IPS-20b (cell line): Measurements from ENCODE around the gene PEG3.
A peak's percentile ranks its signal among the peaks of the same experiment; 100 is the strongest.

Experiments used
- H3K27ac ChIP-seq: one replicate; pipeline ENCODE4 v1.5.1; 2013; ENCODE audit warnings: low read length
- H3K27me3 ChIP-seq: 2 replicates; pipeline ENCODE4 v1.6.1; 2013; ENCODE audit warnings: mild to moderate bottlenecking, low read length, inconsistent platforms; ENCODE audit not compliant: insufficient read depth
- H3K36me3 ChIP-seq: 2 replicates; pipeline ENCODE4 v1.6.1; 2013; ENCODE audit warnings: low read depth, mild to moderate bottlenecking, inconsistent platforms, low read length, moderate library complexity; ENCODE audit not compliant: insufficient read depth
- H3K4me1 ChIP-seq: 2 replicates; pipeline ENCODE4 v1.6.1; 2013; ENCODE audit warnings: mild to moderate bottlenecking, control low read depth, inconsistent platforms, low read length, moderate library complexity; ENCODE audit not compliant: insufficient read depth
- H3K4me3 ChIP-seq: 2 replicates; pipeline ENCODE4 v1.5.1; 2013; ENCODE audit warnings: mild to moderate bottlenecking, low read length, inconsistent platforms
- H3K9ac ChIP-seq: 2 replicates; pipeline ENCODE4 v1.6.1; 2013; ENCODE audit warnings: low read depth, mild to moderate bottlenecking, inconsistent platforms, low read length, moderate library complexity
- H3K9me3 ChIP-seq: 2 replicates; pipeline ENCODE4 v1.6.1; 2013; ENCODE audit warnings: mild to moderate bottlenecking, low read depth, low read length, inconsistent platforms; ENCODE audit not compliant: insufficient read depth

PEG3 gene

GRCh38 chr19:56838024-56838908 is 2.3 kb downstream of the PEG3 start:
- H3K9me3 ChIP-seq: peaks cover 96% of the 10 kb centered on the region
- no peak overlapping the region for H3K4me3 ChIP-seq

GRCh38 chr19:56837492-56838023 is 3.0 kb downstream of the PEG3 start:
- Histone ChIP-seq H3K4me3 (no peak overlapping the region), H3K27ac (no peak overlapping the region), H3K9ac (no peak overlapping the region), H3K4me1 (no peaks in the 10 kb centered on the region), H3K9me3 (peaks cover 96% of the 10 kb centered on the region), H3K27me3 (no peaks in the 10 kb centered on the region), H3K36me3 (no peaks in the 10 kb centered on the region)

More at GRCh38 chr19:56838024-56838908, 2.3 kb downstream of the PEG3 start:
- Histone ChIP-seq H3K27ac (no peak overlapping the region), H3K9ac (no peak overlapping the region), H3K27me3 (no peaks in the 10 kb centered on the region), H3K36me3 (no peaks in the 10 kb centered on the region), H3K4me1 (no peaks in the 10 kb centered on the region)

DNA sequence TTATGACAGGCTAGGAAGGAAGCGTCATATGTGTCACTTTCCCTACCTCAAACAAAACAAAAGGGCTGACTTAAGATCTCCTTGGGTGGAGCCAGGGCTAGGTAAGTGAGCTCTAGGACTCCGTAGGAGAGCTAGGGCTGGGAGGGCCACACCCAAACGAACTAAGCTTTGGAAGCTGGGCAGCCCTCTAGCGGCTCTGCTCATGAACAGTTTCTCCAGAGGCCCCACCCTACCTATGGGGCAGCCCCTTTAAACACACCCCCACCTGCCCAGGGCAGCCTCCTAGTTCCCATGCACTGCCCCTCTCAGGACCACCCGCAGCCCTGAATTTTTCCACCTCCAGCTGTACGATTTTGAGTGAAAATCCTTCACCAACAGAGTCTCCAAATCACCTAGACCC is 3.5 kb downstream of the PEG3 start:
- Histone ChIP-seq H3K9ac (no peak overlapping the region), H3K27me3 (no peaks in the 10 kb centered on the region), H3K4me3 (no peak overlapping the region), H3K4me1 (no peaks in the 10 kb centered on the region), H3K36me3 (no peaks in the 10 kb centered on the region), H3K9me3 (peaks cover 96% of the 10 kb centered on the region), H3K27ac (no peak overlapping the region)

DNA sequence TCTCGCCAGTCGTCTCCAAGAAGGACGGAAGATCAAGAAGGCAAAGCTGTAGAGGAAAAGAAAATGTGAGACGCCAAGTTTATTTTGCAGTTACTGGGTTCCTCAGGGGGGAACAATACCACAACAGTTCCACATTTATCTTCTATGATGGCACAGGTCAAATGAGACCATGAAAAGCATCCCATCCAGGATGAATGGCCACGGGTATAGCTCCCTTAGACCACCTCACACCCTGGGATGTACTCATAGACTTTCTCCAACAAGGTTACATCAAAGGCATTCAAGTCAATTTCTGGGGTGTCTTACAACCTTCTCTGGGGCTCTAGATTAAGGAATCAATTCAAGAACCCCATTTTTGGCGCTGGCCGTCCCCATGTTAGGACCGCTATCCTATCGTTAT is 4.5 kb downstream of the PEG3 start:
- H3K4me1 ChIP-seq: no peaks in the 10 kb centered on the region
- no peak overlapping the region for H3K9ac ChIP-seq
- no peaks in the 10 kb centered on the region for H3K36me3 ChIP-seq
- H3K27ac ChIP-seq: no peak overlapping the region
- H3K27me3 ChIP-seq: no peaks in the 10 kb centered on the region
- peaks cover 96% of the 10 kb centered on the region for H3K9me3 ChIP-seq
- no peak overlapping the region for H3K4me3 ChIP-seq

- Histone ChIP-seq H3K4me3 (no peak overlapping the region), H3K36me3 (no peaks in the 10 kb centered on the region), H3K9ac (no peak overlapping the region), H3K27ac (no peak overlapping the region), H3K4me1 (no peaks in the 10 kb centered on the region), H3K9me3 (peaks cover 94% of the 10 kb centered on the region), H3K27me3 (no peaks in the 10 kb centered on the region)
Observed at GRCh38 chr19:56835401-56835800, 5.1 kb downstream of the PEG3 start.

GRCh38 chr19:56834564-56835375 is 5.8 kb downstream of the PEG3 start:
- Histone ChIP-seq H3K4me1 (no peaks in the 10 kb centered on the region), H3K27ac (no peak overlapping the region), H3K9ac (no peak overlapping the region), H3K9me3 (peaks cover 98% of the 10 kb centered on the region), H3K27me3 (no peaks in the 10 kb centered on the region), H3K36me3 (no peaks in the 10 kb centered on the region), H3K4me3 (no peak overlapping the region)

DNA sequence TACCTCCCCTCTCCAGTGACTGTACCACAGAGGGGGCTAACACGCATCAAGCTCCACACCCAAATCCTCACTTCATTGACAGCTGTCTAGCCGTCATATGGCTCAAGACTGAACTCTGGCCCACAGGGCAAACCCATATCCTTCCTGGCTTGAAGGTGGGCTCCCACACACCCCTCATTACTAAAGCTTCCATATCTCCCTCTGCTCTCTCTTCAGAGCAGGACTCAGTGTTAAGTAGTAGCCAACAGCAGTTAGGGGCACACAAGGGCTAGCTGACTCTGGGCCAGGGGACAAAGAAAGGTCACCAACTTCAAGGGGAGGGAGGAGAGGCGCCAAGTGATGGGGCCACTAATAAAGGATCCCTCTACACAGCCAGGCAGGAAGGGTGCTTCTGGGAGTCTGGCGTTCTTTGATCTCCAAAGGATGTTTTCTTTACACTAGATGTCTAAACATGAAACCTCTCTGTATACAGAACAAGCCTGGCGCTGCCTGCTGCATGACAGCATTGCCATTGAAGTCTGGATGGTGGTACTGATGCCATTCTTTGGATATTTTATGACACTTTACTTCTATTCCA is 8.1 kb downstream of the PEG3 start:
- Histone ChIP-seq H3K4me1 (no peaks in the 10 kb centered on the region), H3K9me3 (peaks cover 96% of the 10 kb centered on the region), H3K9ac (no peak overlapping the region), H3K36me3 (no peaks in the 10 kb centered on the region), H3K4me3 (peak overlapping the region; percentile 9; the same call in 1 of the 2 replicates), H3K27ac (no peak overlapping the region), H3K27me3 (no peaks in the 10 kb centered on the region)

DNA sequence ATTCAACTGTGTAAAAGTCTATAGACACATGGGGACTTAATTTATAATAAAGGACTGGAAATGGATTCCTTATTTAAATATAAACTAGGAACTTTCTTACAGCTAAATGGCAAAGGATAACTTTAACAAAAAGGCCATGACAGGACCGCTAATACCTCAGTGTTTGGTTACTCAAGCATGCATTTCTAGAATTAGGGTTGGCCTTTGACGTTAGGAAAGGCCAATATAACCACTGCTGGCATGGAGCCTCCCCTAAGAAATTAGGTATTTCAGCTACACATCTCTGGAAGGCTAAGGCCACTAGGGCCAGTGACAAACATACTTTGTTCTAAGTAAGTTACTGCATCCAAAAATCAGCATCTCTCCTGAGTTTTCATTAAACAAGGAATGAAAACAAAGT is 9.3 kb downstream of the PEG3 start:
- H3K36me3 ChIP-seq: no peaks in the 10 kb centered on the region
- H3K27me3 ChIP-seq: no peaks in the 10 kb centered on the region
- H3K9me3 ChIP-seq: peaks cover 96% of the 10 kb centered on the region
- H3K27ac ChIP-seq: no peak overlapping the region
- H3K4me3 ChIP-seq: no peak overlapping the region
- no peaks in the 10 kb centered on the region for H3K4me1 ChIP-seq
- H3K9ac ChIP-seq: no peak overlapping the region

DNA sequence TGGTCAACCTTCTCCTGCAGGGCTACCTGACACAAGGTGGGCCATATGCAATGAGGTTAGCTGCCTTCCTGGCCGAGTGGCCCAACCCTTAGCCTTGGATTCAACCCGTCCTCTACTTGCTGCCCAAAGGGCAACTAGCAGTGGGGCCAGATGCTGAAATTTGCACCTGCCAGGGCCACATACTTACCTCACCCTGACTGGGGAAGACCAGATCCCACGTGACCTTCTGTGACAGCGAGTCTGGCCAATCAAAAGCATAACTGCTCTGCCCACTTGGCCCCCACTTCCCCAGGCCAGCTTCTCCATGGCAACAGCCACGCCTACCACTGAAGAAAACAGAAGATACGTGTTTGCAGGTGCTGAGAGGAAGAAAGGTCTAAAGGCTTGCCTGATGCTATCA is 10.9 kb downstream of the PEG3 start:
- H3K36me3 ChIP-seq: no peaks in the 10 kb centered on the region
- peaks cover 96% of the 10 kb centered on the region for H3K9me3 ChIP-seq
- no peak overlapping the region for H3K9ac ChIP-seq
- H3K27ac ChIP-seq: no peak overlapping the region
- H3K4me3 ChIP-seq: no peak overlapping the region
- H3K4me1 ChIP-seq: no peaks in the 10 kb centered on the region
- H3K27me3 ChIP-seq: no peaks in the 10 kb centered on the region

GRCh38 chr19:56827708-56828107 is 12.8 kb downstream of the PEG3 start:
- no peaks in the 10 kb centered on the region for H3K4me1 ChIP-seq
- H3K27ac ChIP-seq: no peak overlapping the region
- H3K4me3 ChIP-seq: no peak overlapping the region
- H3K9me3 ChIP-seq: peaks cover 96% of the 10 kb centered on the region
- H3K9ac ChIP-seq: no peak overlapping the region
- no peaks in the 10 kb centered on the region for H3K36me3 ChIP-seq
- H3K27me3 ChIP-seq: no peaks in the 10 kb centered on the region

DNA sequence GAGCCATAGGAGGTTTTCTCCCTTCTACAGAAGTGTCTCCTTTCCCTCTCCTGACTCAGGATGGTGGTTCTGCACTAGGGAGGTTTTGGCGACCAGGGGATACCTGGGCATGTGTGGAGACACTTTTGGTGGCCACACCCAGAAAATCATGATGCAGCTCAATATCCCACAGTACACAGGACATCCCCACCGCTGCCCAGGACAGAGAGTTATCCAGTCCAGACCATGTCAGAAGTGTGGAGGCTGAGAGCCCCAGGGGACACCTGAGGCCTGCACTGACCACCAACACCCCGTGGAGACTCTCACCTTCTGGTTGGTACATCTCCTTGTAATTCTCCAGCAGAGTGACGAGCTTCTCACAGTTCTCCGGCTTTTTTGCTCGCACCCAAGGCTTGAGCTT is 16.6 kb downstream of the PEG3 start:
- Histone ChIP-seq H3K27ac (no peak overlapping the region), H3K9ac (no peak overlapping the region), H3K36me3 (no peaks in the 10 kb centered on the region), H3K27me3 (no peaks in the 10 kb centered on the region), H3K9me3 (peaks cover 99% of the 10 kb centered on the region), H3K4me3 (no peak overlapping the region; the same call in 1 of the 2 replicates), H3K4me1 (no peaks in the 10 kb centered on the region)
